DOHH2 (cell line): Measurements from ENCODE around the gene ELANE.

Source experiments
- H3F3A ChIP-seq: fragments of 200-600 bp; sonication (generic), shearing (Covaris generic); 2 replicates; pipeline ENCODE4 v1.6.0; 2016; ENCODE audit warnings: antibody characterized with exemption, mild to moderate bottlenecking; ENCODE audit not compliant: control insufficient read depth, insufficient read depth
- H3K27ac ChIP-seq: fragments of 200-600 bp; sonication (generic); 2 replicates; pipeline ENCODE4 v1.5.1; 2014; ENCODE audit warnings: low read depth, mild to moderate bottlenecking, low read length, moderate library complexity
- H3K27me3 ChIP-seq: fragments of 200-600 bp; sonication (generic); 2 replicates; pipeline ENCODE4 v1.6.1; 2014; ENCODE audit warnings: mild to moderate bottlenecking, low read length, mixed read lengths; ENCODE audit not compliant: control insufficient read depth
- H3K36me3 ChIP-seq: fragments of 200-600 bp; sonication (generic); 2 replicates; pipeline ENCODE4 v1.6.1; 2014; ENCODE audit warnings: mild to moderate bottlenecking, low read length, moderate library complexity, mixed read lengths; ENCODE audit not compliant: control insufficient read depth
- H3K4me1 ChIP-seq: fragments of 200-600 bp; sonication (generic); 2 replicates; pipeline ENCODE4 v1.6.1; 2014; ENCODE audit warnings: mild to moderate bottlenecking, low read length, mixed read lengths; ENCODE audit not compliant: control insufficient read depth
- H3K4me2 ChIP-seq: fragments of 200-600 bp; sonication (generic); 2 replicates; pipeline ENCODE4 v1.6.0; 2014; ENCODE audit warnings: mild to moderate bottlenecking, low read length, moderate library complexity
- H3K4me3 ChIP-seq: fragments of 200-600 bp; sonication (generic); 2 replicates; pipeline ENCODE4 v1.5.1; 2014; ENCODE audit warnings: mild to moderate bottlenecking, low read length, mixed read lengths
- H3K79me2 ChIP-seq: fragments of 200-600 bp; sonication (generic); 2 replicates; pipeline ENCODE4 v1.6.1; 2014; ENCODE audit warnings: mild to moderate bottlenecking, low read length, mixed read lengths; ENCODE audit not compliant: control insufficient read depth
- H3K9me2 ChIP-seq: fragments of 200-600 bp; sonication (generic); replicated peaks from 2 replicates; pipeline ENCODE4 v1.6.1; 2014; ENCODE audit warnings: mild to moderate bottlenecking, low read length, mixed read lengths; ENCODE audit not compliant: control insufficient read depth
- H3K9me3 ChIP-seq: fragments of 200-600 bp; sonication (generic); 2 replicates; pipeline ENCODE4 v1.6.1; 2014; ENCODE audit warnings: antibody characterized with exemption, low read length, mixed read lengths; ENCODE audit not compliant: control insufficient read depth, insufficient read depth
- H4K20me1 ChIP-seq: fragments of 200-600 bp; sonication (generic); 2 replicates; pipeline ENCODE4 v1.6.0; 2014; ENCODE audit warnings: low read depth, mild to moderate bottlenecking, antibody characterized with exemption, low read length, moderate library complexity; ENCODE audit not compliant: control insufficient read depth, insufficient read depth
- CTCF ChIP-seq: fragments of 200-600 bp; sonication (generic); IDR thresholded peaks from one replicate; pipeline ENCODE4 v1.5.1; 2014; ENCODE audit warnings: antibody characterized with exemption, mild to moderate bottlenecking, low read depth, low read length; ENCODE audit not compliant: poor library complexity, severe bottlenecking
- EZH2phosphoT487 ChIP-seq: fragments of 200-600 bp; sonication (generic); IDR thresholded peaks from 2 replicates; pipeline ENCODE4 v1.6.1; 2017; ENCODE audit warnings: borderline replicate concordance, mild to moderate bottlenecking, antibody characterized with exemption, low read length, moderate library complexity, mixed read lengths

Gene ELANE

GRCh38 chr19:872266-872951 is 20.3 kb downstream of the ELANE start:
- H3K79me2 ChIP-seq, result no peaks in the 10 kb centered on the region
- peaks cover 5% of the 10 kb centered on the region; the same call in 1 of the 2 replicates for H3F3A ChIP-seq
- H3K4me1 ChIP-seq, result peaks cover 9% of the 10 kb centered on the region
- H3K27me3 ChIP-seq, result no peaks in the 10 kb centered on the region
- no peaks in the 10 kb centered on the region for H3K36me3 ChIP-seq
- peaks cover 5% of the 10 kb centered on the region for H4K20me1 ChIP-seq
- peak overlapping the region; percentile 71 for H3K4me2 ChIP-seq
- no peak overlapping the region for H3K27ac ChIP-seq
- H3K9me2 ChIP-seq, result no peaks in the 10 kb centered on the region
- peak overlapping the region; percentile 63 for H3K4me3 ChIP-seq
- no peak for TF ChIP-seq EZH2phosphoT487
- no peak for TF ChIP-seq CTCF
- no peaks in the 10 kb centered on the region for H3K9me3 ChIP-seq

GRCh38 chr19:873084-873483 is 21.0 kb downstream of the ELANE start:
- peaks cover 5% of the 10 kb centered on the region for H4K20me1 ChIP-seq
- no peak overlapping the region for H3K4me3 ChIP-seq
- H3K27me3 ChIP-seq, result no peaks in the 10 kb centered on the region
- no peak overlapping the region for H3K27ac ChIP-seq
- H3K4me1 ChIP-seq, result peaks cover 9% of the 10 kb centered on the region
- H3K36me3 ChIP-seq, result no peaks in the 10 kb centered on the region
- H3F3A ChIP-seq, result peaks cover 5% of the 10 kb centered on the region; the same call in 1 of the 2 replicates
- TF ChIP-seq CTCF (no peak), EZH2phosphoT487 (no peak)
- H3K4me2 ChIP-seq, result 0 out of 2 replicates have a peak overlapping the region, but pooled peaks have one; percentile 4
- H3K9me3 ChIP-seq, result no peaks in the 10 kb centered on the region
- H3K79me2 ChIP-seq, result no peaks in the 10 kb centered on the region
- H3K9me2 ChIP-seq, result no peaks in the 10 kb centered on the region

GRCh38 chr19:873561-874041 is 21.5 kb downstream of the ELANE start:
- H3K9me3 ChIP-seq, result no peaks in the 10 kb centered on the region
- no peak overlapping the region for H3K4me3 ChIP-seq
- H3K4me1 ChIP-seq, result peaks cover 9% of the 10 kb centered on the region
- H3K9me2 ChIP-seq, result no peaks in the 10 kb centered on the region
- peaks cover 5% of the 10 kb centered on the region for H4K20me1 ChIP-seq
- no peaks in the 10 kb centered on the region for H3K27me3 ChIP-seq
- no peak overlapping the region for H3K27ac ChIP-seq
- H3K4me2 ChIP-seq, result 0 out of 2 replicates have a peak overlapping the region, but pooled peaks have one; percentile 4
- H3K79me2 ChIP-seq, result no peaks in the 10 kb centered on the region
- H3F3A ChIP-seq, result peaks cover 5% of the 10 kb centered on the region; the same call in 1 of the 2 replicates
- TF ChIP-seq EZH2phosphoT487, result no peak
- no peak for TF ChIP-seq CTCF
- no peaks in the 10 kb centered on the region for H3K36me3 ChIP-seq
